Loucy (cell line): Measurements from ENCODE around the gene MED13L.

Experiments
- H2AFZ ChIP-seq: fragments of 200-600 bp; sonication (generic); 2 replicates; pipeline ENCODE4 v1.6.0; 2016; ENCODE audit warnings: antibody characterized with exemption, mild to moderate bottlenecking, low read length, moderate library complexity
- H3F3A ChIP-seq: fragments of 200-600 bp; 2 replicates; pipeline ENCODE4 v1.6.0; 2016; ENCODE audit warnings: antibody characterized with exemption, low read depth, mild to moderate bottlenecking
- H3K27me3 ChIP-seq: fragments of 200-600 bp; sonication (generic); 2 replicates; pipeline ENCODE4 v1.6.1; 2014; ENCODE audit warnings: low read length, mild to moderate bottlenecking; ENCODE audit not compliant: insufficient read depth, poor library complexity, severe bottlenecking
- H3K36me3 ChIP-seq: fragments of 200-600 bp; sonication (generic); 2 replicates; pipeline ENCODE4 v1.6.1; 2016; ENCODE audit warnings: low read length; ENCODE audit not compliant: insufficient read depth
- H3K4me1 ChIP-seq: fragments of 200-600 bp; sonication (generic); 2 replicates; pipeline ENCODE4 v1.5.1; 2014; ENCODE audit warnings: low read length, mild to moderate bottlenecking; ENCODE audit not compliant: insufficient read depth, poor library complexity, severe bottlenecking
- H3K4me2 ChIP-seq: fragments of 200-600 bp; sonication (generic); 2 replicates; pipeline ENCODE4 v1.6.0; 2014; ENCODE audit warnings: antibody characterized with exemption, low read length, low read depth, mild to moderate bottlenecking; ENCODE audit not compliant: poor library complexity, severe bottlenecking
- H3K4me3 ChIP-seq: fragments of 200-600 bp; sonication (generic); 2 replicates; pipeline ENCODE4 v1.5.1; 2014; ENCODE audit warnings: low read length, mild to moderate bottlenecking, mixed read lengths; ENCODE audit not compliant: poor library complexity, severe bottlenecking
- H3K79me2 ChIP-seq: fragments of 200-600 bp; sonication (generic); 2 replicates; pipeline ENCODE4 v1.6.1; 2014; ENCODE audit warnings: low read length; ENCODE audit not compliant: insufficient read depth
- H3K9ac ChIP-seq: fragments of 200-600 bp; sonication (generic); 2 replicates; pipeline ENCODE4 v1.6.0; 2014; ENCODE audit warnings: mild to moderate bottlenecking, low read depth, low read length, moderate library complexity; ENCODE audit not compliant: poor library complexity, severe bottlenecking
- H3K9me2 ChIP-seq: fragments of 200-600 bp; sonication (generic); replicated peaks from 2 replicates; pipeline ENCODE4 v1.6.1; 2016; ENCODE audit warnings: low read depth, low read length, mixed read lengths
- H3K9me3 ChIP-seq: fragments of 200-600 bp; sonication (generic); 2 replicates; pipeline ENCODE4 v1.6.1; 2014; ENCODE audit warnings: mild to moderate bottlenecking, antibody characterized with exemption, low read length, low read depth; ENCODE audit not compliant: insufficient read depth
- H4K20me1 ChIP-seq: fragments of 200-600 bp; sonication (generic); 2 replicates; pipeline ENCODE4 v1.6.0; 2014; ENCODE audit warnings: antibody characterized with exemption, low read length, mild to moderate bottlenecking; ENCODE audit not compliant: insufficient read depth, poor library complexity, severe bottlenecking
- EZH2phosphoT487 ChIP-seq: fragments of 200-600 bp; IDR thresholded peaks from 2 replicates; pipeline ENCODE4 v1.6.1; 2018; ENCODE audit warnings: antibody characterized with exemption, mild to moderate bottlenecking, moderate library complexity, borderline replicate concordance
- TF ChIP-seq, protein P1 (sequence below): fragments of 200-600 bp; sonication (generic); conservative IDR thresholded peaks from 2 replicates; pipeline ENCODE4 v1.5.1; 2014; ENCODE audit warnings: mild to moderate bottlenecking, antibody characterized with exemption, low read length

The MED13L gene

DNA sequence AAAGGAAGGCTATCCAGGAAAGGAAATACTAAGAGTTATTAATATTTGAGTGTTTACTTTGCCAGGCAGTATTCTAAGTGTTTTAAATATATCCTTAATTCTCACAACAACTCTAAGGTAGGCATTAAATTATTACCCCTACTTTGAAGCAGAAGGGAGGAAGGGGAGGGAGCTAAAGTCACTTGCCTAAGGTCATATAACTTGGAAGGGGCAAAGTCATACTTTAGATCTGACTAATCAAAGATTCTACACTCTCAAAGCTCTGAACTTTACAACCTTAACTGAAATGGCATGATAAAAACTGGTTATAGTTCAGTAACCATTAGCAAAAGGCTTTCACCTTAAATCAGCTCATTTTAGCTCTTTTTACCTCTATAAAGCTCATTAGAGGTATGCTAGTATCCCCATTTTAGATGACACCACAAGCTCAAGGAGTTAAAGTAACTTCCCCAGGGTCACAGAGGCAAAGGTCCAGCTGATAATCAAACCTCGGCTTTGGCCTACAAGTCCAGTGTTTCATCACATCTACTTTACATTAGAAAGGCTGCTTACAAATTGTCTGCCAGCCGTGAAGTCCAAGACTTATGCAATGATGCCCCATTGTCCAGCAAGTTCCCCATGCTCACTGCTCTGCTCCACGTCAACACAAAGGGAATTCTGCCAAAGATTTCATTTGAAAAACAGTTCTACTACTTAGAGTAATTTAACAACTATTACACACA, 223.9 kb downstream of the MED13L start:
- H3K36me3 ChIP-seq = no peaks in the 10 kb centered on the region
- H3K79me2 ChIP-seq = peaks cover 80% of the 10 kb centered on the region
- H4K20me1 ChIP-seq = peaks cover 57% of the 10 kb centered on the region
- H2AFZ ChIP-seq = no peak overlapping the region
- no peak overlapping the region for H3K4me3 ChIP-seq
- H3K4me1 ChIP-seq = peaks cover 29% of the 10 kb centered on the region
- H3K9ac ChIP-seq = no peak overlapping the region
- no peaks in the 10 kb centered on the region for H3K9me2 ChIP-seq
- H3K4me2 ChIP-seq = no peak overlapping the region
- H3K27me3 ChIP-seq = no peaks in the 10 kb centered on the region
- no peaks in the 10 kb centered on the region for H3K9me3 ChIP-seq
- TF ChIP-seq, protein P1, sequence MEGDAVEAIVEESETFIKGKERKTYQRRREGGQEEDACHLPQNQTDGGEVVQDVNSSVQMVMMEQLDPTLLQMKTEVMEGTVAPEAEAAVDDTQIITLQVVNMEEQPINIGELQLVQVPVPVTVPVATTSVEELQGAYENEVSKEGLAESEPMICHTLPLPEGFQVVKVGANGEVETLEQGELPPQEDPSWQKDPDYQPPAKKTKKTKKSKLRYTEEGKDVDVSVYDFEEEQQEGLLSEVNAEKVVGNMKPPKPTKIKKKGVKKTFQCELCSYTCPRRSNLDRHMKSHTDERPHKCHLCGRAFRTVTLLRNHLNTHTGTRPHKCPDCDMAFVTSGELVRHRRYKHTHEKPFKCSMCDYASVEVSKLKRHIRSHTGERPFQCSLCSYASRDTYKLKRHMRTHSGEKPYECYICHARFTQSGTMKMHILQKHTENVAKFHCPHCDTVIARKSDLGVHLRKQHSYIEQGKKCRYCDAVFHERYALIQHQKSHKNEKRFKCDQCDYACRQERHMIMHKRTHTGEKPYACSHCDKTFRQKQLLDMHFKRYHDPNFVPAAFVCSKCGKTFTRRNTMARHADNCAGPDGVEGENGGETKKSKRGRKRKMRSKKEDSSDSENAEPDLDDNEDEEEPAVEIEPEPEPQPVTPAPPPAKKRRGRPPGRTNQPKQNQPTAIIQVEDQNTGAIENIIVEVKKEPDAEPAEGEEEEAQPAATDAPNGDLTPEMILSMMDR = no peak
- no peak for TF ChIP-seq EZH2phosphoT487
- no peaks in the 10 kb centered on the region for H3F3A ChIP-seq

DNA sequence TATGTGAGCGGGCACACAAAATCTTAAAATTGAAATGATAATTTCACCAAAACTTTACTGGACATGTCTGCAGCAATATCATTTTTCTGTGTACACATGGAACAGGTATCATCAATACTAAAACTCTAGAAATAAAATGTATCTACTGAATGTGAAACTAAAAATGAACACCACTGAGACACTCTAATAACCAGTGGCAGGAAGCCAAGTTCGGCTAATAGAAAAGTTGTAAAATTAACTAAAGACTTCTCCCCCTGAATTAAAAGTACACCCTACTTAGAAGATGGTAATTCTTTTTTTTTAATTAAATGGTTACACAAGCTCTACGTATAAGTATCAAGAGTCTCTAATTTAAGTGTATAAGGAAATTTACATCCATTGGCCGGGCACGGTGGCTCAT, 227.2 kb downstream of the MED13L start:
- H3K27me3 ChIP-seq = no peaks in the 10 kb centered on the region
- no peak overlapping the region for H2AFZ ChIP-seq
- H3F3A ChIP-seq = no peaks in the 10 kb centered on the region
- H3K4me2 ChIP-seq = no peak overlapping the region
- peaks cover 29% of the 10 kb centered on the region for H3K4me1 ChIP-seq
- TF ChIP-seq, protein P1 = no peak
- TF ChIP-seq EZH2phosphoT487 = no peak
- H3K4me3 ChIP-seq = no peak overlapping the region
- H3K79me2 ChIP-seq = peaks cover 60% of the 10 kb centered on the region
- no peaks in the 10 kb centered on the region for H3K9me3 ChIP-seq
- no peaks in the 10 kb centered on the region for H3K36me3 ChIP-seq
- H3K9ac ChIP-seq = no peak overlapping the region
- H3K9me2 ChIP-seq = no peaks in the 10 kb centered on the region
- H4K20me1 ChIP-seq = peaks cover 42% of the 10 kb centered on the region

DNA sequence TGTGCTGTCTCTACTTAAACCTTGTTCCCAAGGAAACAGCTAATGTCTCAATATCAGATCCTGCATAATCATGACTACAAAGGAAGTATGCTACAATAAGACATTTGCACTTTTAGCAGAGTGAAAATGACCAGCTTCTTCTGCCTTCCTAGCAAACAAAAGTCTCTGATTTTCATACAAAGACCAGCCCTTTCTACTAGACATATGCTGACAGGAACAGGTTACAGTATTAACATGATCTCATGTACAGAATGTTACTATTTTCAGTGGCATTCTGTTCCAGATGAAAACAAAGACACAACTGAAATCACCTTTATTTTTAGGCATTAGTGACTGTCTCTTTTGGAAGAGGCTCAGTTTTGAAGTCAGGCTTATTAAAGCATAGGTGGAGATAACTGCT, 228.6 kb downstream of the MED13L start:
- Histone ChIP-seq H3K79me2 (peaks cover 62% of the 10 kb centered on the region), H3K27me3 (no peaks in the 10 kb centered on the region), H3K9me2 (no peaks in the 10 kb centered on the region), H3K4me1 (peaks cover 29% of the 10 kb centered on the region), H3K4me2 (no peak overlapping the region), H2AFZ (no peak overlapping the region), H4K20me1 (peaks cover 30% of the 10 kb centered on the region), H3K9ac (no peak overlapping the region), H3K36me3 (no peaks in the 10 kb centered on the region), H3K4me3 (no peak overlapping the region), H3K9me3 (no peaks in the 10 kb centered on the region), H3F3A (no peaks in the 10 kb centered on the region)
- no peak for TF ChIP-seq EZH2phosphoT487
- TF ChIP-seq, protein P1 = no peak
